ENCODE measurements around the gene TNKS1BP1. TPM values are rescaled to one million over a fixed set of nuclear protein-coding genes. Genes with fewer than 3 reads are reported as not detected.

The TNKS1BP1 gene
- total RNA-seq, 1 donor from 2014 or later: 22.1 TPM

- Mint-ChIP-seq H3K4me1 (ENCODE audit: low read depth) (peaks cover 4% of the 10 kb centered on the region), H3K27ac (no peak overlapping the region), H3K27me3 (ENCODE audit: insufficient read depth) (peaks cover 7% of the 10 kb centered on the region), H3K36me3 (ENCODE audit: low read depth) (no peaks in the 10 kb centered on the region), H3K4me3 (no peak overlapping the region), H3K9me3 (no peaks in the 10 kb centered on the region)
- no peak for DNase-seq (ENCODE audit: low spot score)
- intact Hi-C loops (cut with micrococcal nuclease): no loop called here
Measured at GRCh38 chr11:57279116-57279515, 45.6 kb downstream of the TNKS1BP1 start.

DNA sequence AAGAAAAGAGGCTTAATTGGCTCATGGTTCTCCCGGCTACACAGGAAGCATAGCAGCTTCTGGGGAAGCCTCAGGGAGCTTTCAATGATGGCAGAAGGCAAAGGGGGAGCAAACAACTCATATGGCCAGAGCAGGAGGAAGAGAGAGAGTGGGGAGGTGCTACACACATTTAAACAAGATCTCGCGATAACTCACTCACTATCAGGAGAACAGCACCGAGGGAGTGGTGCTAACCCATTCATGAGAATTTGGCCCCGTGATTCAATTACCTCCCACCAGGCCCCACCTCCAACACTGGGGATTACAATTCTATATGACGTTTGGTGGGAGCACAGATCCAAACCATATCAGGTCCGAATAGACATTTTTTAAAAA, 46.0 kb downstream of the TNKS1BP1 start:
- Mint-ChIP-seq H3K4me1 (ENCODE audit: low read depth) (peaks cover 4% of the 10 kb centered on the region), H3K27ac (no peak overlapping the region), H3K9me3 (no peaks in the 10 kb centered on the region), H3K4me3 (no peak overlapping the region), H3K36me3 (ENCODE audit: low read depth) (no peaks in the 10 kb centered on the region), H3K27me3 (ENCODE audit: insufficient read depth) (peaks cover 7% of the 10 kb centered on the region)
- no peak for DNase-seq (ENCODE audit: low spot score)
- intact Hi-C loops (cut with micrococcal nuclease): no loop called here

GRCh38 chr11:57277845-57278720, 46.7 kb downstream of the TNKS1BP1 start:
- Mint-ChIP-seq H3K4me3 (no peak overlapping the region), H3K27ac (no peak overlapping the region), H3K9me3 (peaks cover 4% of the 10 kb centered on the region), H3K4me1 (ENCODE audit: low read depth) (peaks cover 4% of the 10 kb centered on the region), H3K36me3 (ENCODE audit: low read depth) (no peaks in the 10 kb centered on the region), H3K27me3 (ENCODE audit: insufficient read depth) (peaks cover 7% of the 10 kb centered on the region)
- intact Hi-C loops (cut with micrococcal nuclease): no loop called here
- DNase-seq (ENCODE audit: low spot score): no peak

DNA sequence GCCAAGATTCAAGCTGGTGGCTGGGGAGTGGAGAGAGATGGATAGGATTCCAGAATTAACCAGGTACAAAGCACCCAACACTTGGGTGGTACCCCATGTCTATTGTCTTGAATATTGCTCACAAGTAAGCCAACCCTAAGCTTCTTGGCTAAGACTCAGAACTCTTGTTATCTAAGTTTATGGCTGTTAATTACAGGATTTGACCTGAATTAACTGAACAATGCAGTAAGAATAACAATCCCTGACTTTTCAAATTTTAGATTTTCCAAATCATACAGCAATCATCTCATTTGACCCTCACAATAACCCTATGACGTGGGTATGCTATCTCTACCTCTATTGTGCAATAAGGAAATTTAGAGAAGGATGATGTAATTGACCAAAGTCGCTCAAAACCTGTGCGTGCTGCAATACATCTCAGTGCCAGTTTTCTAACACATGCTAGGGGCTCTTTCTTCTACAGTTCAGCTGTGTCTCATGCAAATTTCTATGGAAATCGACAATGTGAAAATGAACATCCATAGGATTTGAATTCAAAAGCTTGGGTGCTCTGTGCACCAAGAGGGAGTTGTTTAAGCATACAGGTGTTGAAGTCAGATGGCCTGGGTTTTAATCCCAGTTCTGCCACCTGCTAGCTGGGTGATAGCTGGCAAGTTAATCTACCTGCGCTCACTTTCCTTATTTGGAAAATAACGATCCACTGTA, 47.6 kb downstream of the TNKS1BP1 start:
- Mint-ChIP-seq H3K36me3 (ENCODE audit: low read depth) (no peaks in the 10 kb centered on the region), H3K4me1 (ENCODE audit: low read depth) (peaks cover 4% of the 10 kb centered on the region), H3K27ac (no peak overlapping the region), H3K4me3 (no peak overlapping the region), H3K9me3 (peaks cover 4% of the 10 kb centered on the region), H3K27me3 (ENCODE audit: insufficient read depth) (peaks cover 8% of the 10 kb centered on the region)
- DNase-seq (ENCODE audit: low spot score): no peak
- intact Hi-C loops (cut with micrococcal nuclease): no loop called here

DNA sequence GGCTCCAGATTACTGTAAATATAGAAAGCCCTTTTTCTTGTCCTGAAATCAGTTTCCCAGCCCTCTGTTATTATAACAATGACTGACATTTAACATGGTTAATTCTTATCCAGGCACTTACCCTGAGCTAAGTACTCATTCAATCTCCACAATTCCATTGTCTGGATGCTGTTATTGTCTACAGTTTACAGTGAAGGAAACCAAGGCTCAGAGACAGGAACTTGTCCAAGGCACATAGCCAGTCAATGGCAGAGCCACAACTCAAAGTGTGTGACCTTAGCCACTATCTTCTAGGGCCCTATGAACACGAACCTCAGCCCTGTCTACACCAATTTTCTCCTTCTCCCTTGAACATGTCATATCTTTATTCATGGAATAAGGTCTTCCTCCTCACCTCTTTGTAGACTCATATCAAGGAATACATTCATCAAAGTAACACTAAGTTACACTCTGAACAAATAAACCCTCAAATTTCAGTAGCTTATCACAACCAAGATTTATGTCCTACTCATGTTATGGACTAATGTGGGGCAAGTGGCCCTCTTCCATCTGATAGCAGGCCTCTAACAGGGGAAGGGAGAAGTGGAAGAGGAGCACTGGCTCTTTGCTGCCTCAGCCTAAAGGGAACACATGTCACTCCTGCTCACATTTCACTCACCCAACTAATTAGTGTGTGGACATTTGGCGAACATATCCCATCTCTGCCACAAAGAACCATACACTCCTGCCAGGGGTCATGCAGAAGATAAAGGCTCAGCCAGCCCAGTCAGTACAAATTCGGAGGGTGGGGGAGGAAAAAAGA, 48.4 kb downstream of the TNKS1BP1 start:
- H3K27me3 Mint-ChIP-seq (ENCODE audit: insufficient read depth): peaks cover 10% of the 10 kb centered on the region
- H3K4me3 Mint-ChIP-seq: no peak overlapping the region
- DNase-seq (ENCODE audit: low spot score): no peak
- no peaks in the 10 kb centered on the region for H3K36me3 Mint-ChIP-seq (ENCODE audit: low read depth)
- peaks cover 4% of the 10 kb centered on the region for H3K4me1 Mint-ChIP-seq (ENCODE audit: low read depth)
- H3K27ac Mint-ChIP-seq: no peak overlapping the region
- intact Hi-C loops (cut with micrococcal nuclease): no loop called here
- H3K9me3 Mint-ChIP-seq: peaks cover 4% of the 10 kb centered on the region

DNA sequence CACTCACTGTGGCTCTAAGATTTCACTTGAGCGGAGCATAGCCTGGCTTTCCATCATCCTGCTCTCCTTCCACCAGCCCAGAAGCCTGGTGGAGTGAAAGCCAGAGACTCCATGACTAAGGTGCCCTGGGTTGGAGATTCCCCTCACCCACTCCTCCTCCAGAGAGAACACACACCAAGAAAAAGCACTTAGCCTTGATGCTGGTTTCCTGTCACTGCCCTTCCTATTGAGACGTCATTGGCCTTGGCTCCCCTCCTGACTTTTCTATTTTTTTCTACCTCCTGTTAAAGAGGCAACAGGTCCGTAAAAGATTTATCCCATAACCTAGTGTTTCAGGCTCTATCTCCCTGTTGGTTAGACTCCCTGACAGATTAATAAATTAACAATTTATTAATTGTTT, 49.2 kb downstream of the TNKS1BP1 start:
- DNase-seq (ENCODE audit: low spot score): no peak
- Mint-ChIP-seq H3K27me3 (ENCODE audit: insufficient read depth) (peaks cover 10% of the 10 kb centered on the region), H3K27ac (no peak overlapping the region), H3K9me3 (peaks cover 4% of the 10 kb centered on the region), H3K4me1 (ENCODE audit: low read depth) (peaks cover 4% of the 10 kb centered on the region), H3K36me3 (ENCODE audit: low read depth) (no peaks in the 10 kb centered on the region), H3K4me3 (no peak overlapping the region)
- intact Hi-C loops (cut with micrococcal nuclease): no loop called here

DNA sequence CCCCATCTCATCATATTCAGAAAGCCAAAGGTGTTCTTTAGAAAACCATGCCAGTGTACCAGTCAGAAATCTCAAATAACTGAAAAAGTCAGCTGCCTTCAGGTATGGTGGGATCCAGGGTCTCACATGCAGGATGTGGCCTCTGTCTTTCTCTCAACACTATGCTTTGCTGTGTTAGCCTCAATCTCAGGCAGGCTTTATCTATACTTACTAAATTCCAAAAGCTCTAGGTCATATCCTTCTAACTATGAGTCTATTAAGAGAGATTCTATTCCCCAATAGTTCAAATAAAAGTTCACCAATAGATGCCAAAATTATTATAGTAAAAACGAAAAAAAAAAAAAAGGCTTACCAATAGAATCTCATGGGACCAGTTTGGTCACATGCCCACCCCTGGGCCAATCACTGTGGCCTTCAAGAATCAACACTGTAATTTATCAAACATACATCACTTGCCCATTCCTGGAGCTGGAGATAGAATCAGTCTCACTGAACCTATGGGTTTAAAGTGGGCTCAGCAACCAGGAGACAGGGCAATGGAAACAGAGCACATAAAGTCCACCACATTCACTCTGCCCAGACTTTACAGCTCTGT, 49.8 kb downstream of the TNKS1BP1 start:
- H3K4me3 Mint-ChIP-seq: no peak overlapping the region
- H3K36me3 Mint-ChIP-seq (ENCODE audit: low read depth): no peaks in the 10 kb centered on the region
- DNase-seq (ENCODE audit: low spot score): no peak
- peaks cover 10% of the 10 kb centered on the region for H3K27me3 Mint-ChIP-seq (ENCODE audit: insufficient read depth)
- H3K4me1 Mint-ChIP-seq (ENCODE audit: low read depth): peaks cover 4% of the 10 kb centered on the region
- H3K27ac Mint-ChIP-seq: no peak overlapping the region
- peaks cover 4% of the 10 kb centered on the region for H3K9me3 Mint-ChIP-seq
- intact Hi-C loops (cut with micrococcal nuclease): no loop called here

GRCh38 chr11:57273448-57274058, 51.2 kb downstream of the TNKS1BP1 start:
- Mint-ChIP-seq H3K9me3 (peaks cover 4% of the 10 kb centered on the region), H3K4me3 (no peak overlapping the region)

GRCh38 chr11:57269571-57270021, 55.2 kb downstream of the TNKS1BP1 start:
- H3K4me1 Mint-ChIP-seq (ENCODE audit: low read depth): no peaks in the 10 kb centered on the region
- H3K9me3 Mint-ChIP-seq: peaks cover 16% of the 10 kb centered on the region
- H3K27ac Mint-ChIP-seq: no peak overlapping the region
- no peak overlapping the region for H3K4me3 Mint-ChIP-seq
- DNase-seq (ENCODE audit: low spot score): no peak
- intact Hi-C loops (cut with micrococcal nuclease): no loop called here
- no peaks in the 10 kb centered on the region for H3K36me3 Mint-ChIP-seq (ENCODE audit: low read depth)
- H3K27me3 Mint-ChIP-seq (ENCODE audit: insufficient read depth): peaks cover 2% of the 10 kb centered on the region

More at GRCh38 chr11:57273448-57274058, 51.2 kb downstream of the TNKS1BP1 start:
- Mint-ChIP-seq H3K4me1 (ENCODE audit: low read depth) (peaks cover 4% of the 10 kb centered on the region), H3K36me3 (ENCODE audit: low read depth) (no peaks in the 10 kb centered on the region), H3K27me3 (ENCODE audit: insufficient read depth) (peaks cover 7% of the 10 kb centered on the region), H3K27ac (no peak overlapping the region)
- intact Hi-C loops (cut with micrococcal nuclease): no loop called here
- no peak for DNase-seq (ENCODE audit: low spot score)

DNA sequence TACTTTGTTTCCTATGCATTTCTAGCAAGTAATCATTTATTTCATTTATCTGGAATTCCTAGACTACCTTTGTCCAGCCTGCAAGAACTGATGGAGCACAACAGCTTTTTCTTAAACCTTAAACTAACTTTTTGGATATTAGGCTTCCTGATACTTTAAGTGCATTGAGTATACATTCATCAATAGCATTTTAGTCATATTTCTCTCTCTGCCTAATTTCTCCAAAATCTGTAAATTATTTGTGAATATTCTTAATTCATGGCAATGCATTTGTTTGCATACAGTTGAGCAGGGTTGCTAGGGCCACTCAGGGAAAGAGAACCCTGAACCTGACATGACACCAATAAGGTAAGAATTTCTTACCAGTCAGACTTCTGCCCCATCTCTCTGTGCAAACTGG, 58.6 kb downstream of the TNKS1BP1 start:
- Mint-ChIP-seq H3K9me3 (peaks cover 12% of the 10 kb centered on the region), H3K4me1 (ENCODE audit: low read depth) (no peaks in the 10 kb centered on the region), H3K36me3 (ENCODE audit: low read depth) (no peaks in the 10 kb centered on the region), H3K4me3 (no peak overlapping the region), H3K27me3 (ENCODE audit: insufficient read depth) (peaks cover 3% of the 10 kb centered on the region), H3K27ac (no peak overlapping the region)
- intact Hi-C loops (cut with micrococcal nuclease): no loop called here
- no peak for DNase-seq (ENCODE audit: low spot score)

DNA sequence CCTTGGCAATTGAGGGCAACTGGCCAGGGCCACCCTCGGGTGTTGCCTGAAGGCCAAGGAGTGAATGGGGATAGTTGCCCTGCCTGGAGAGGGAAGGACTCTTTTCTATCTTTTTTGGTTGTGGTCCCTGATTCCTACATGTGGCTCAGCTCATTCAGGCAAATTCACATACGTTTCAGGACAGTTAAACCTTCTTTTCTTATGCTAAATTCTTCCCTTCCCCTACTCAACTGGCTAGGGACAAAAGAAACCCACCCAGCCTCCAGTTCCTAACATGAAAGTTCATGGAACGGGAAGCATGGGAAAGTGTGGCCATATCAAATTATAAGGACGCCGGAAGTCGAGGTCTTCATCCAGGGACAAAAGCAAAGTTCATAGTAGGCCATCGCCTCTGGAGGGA, 61.4 kb downstream of the TNKS1BP1 start:
- Mint-ChIP-seq H3K27me3 (ENCODE audit: insufficient read depth) (peaks cover 3% of the 10 kb centered on the region), H3K4me1 (ENCODE audit: low read depth) (no peaks in the 10 kb centered on the region), H3K4me3 (no peak overlapping the region), H3K27ac (no peak overlapping the region), H3K9me3 (peaks cover 12% of the 10 kb centered on the region), H3K36me3 (ENCODE audit: low read depth) (no peaks in the 10 kb centered on the region)
- no peak for DNase-seq (ENCODE audit: low spot score)
- intact Hi-C loops (cut with micrococcal nuclease): no loop called here

- no peak for DNase-seq (ENCODE audit: low spot score)
- intact Hi-C loops (cut with micrococcal nuclease): no loop called here
- H3K4me1 Mint-ChIP-seq (ENCODE audit: low read depth): no peaks in the 10 kb centered on the region
- no peak overlapping the region for H3K27ac Mint-ChIP-seq
- H3K36me3 Mint-ChIP-seq (ENCODE audit: low read depth): no peaks in the 10 kb centered on the region
- peaks cover 7% of the 10 kb centered on the region for H3K9me3 Mint-ChIP-seq
- no peak overlapping the region for H3K4me3 Mint-ChIP-seq
- peaks cover 3% of the 10 kb centered on the region for H3K27me3 Mint-ChIP-seq (ENCODE audit: insufficient read depth)
Measured at GRCh38 chr11:57262157-57262556, 62.6 kb downstream of the TNKS1BP1 start.
